Coronary artery (tissue), 2 donors: ENCODE data around the gene KCNAB2.

Experiments
- DNase-seq: peaks from one replicate; pipeline ENCODE4 v3.0.0-alpha.2; 2017; ENCODE audit warnings: low spot score
- H3K27ac ChIP-seq, 2 donors: fragments of 200-600 bp; sonication (generic); one replicate each; pipeline ENCODE4 v1.5.1; 2016 to 2019
- H3K4me3 ChIP-seq: fragments of 200-600 bp; sonication (generic); 2 replicates; pipeline ENCODE4 v1.5.1; 2016; ENCODE audit warnings: mild to moderate bottlenecking, moderate library complexity
- TF ChIP-seq, protein P1 (sequence below): fragments of 200-600 bp; sonication (generic); IDR thresholded peaks from one replicate; pipeline ENCODE4 v1.5.1; 2019; ENCODE audit warnings: antibody characterized with exemption

KCNAB2 gene

GRCh38 chr1:6141592-6141991 is 95.9 kb downstream of the KCNAB2 start:
- Histone ChIP-seq H3K4me3 (no peak overlapping the region), H3K27ac (no peak overlapping the region)
- TF ChIP-seq, protein P1, sequence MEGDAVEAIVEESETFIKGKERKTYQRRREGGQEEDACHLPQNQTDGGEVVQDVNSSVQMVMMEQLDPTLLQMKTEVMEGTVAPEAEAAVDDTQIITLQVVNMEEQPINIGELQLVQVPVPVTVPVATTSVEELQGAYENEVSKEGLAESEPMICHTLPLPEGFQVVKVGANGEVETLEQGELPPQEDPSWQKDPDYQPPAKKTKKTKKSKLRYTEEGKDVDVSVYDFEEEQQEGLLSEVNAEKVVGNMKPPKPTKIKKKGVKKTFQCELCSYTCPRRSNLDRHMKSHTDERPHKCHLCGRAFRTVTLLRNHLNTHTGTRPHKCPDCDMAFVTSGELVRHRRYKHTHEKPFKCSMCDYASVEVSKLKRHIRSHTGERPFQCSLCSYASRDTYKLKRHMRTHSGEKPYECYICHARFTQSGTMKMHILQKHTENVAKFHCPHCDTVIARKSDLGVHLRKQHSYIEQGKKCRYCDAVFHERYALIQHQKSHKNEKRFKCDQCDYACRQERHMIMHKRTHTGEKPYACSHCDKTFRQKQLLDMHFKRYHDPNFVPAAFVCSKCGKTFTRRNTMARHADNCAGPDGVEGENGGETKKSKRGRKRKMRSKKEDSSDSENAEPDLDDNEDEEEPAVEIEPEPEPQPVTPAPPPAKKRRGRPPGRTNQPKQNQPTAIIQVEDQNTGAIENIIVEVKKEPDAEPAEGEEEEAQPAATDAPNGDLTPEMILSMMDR, result no peak
- DNase-seq, result no peak

DNA sequence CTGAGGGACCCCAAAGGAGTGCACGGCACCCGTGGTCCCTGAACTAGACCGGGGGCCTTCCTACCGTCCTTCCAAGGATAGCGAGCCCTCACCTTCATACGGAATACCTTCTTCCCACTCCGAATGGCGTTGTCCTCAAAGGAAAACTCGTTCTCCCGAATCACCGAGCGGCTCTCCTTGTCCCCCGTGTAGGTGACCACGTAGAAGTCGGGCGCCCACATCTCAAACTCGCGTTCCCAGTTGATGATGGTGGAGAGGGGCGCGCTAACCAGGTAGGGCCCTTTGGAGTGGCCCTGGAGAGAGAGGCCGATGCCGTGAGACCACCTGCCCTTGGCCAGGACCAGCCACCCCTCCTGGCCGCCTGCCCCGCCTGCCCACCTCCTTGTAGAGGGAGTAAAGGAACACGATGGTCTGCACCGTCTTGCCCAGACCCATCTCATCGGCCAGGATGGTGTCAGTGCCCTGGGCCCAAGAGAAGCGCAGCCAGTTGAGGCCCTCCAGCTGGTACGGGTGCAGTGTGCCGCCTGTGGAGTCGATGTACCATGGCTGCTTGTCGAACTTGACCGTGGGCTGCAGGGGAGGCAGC is 96.4 kb downstream of the KCNAB2 start:
- Histone ChIP-seq H3K27ac (no peak overlapping the region), H3K4me3 (no peak overlapping the region)
- no peak for DNase-seq
- TF ChIP-seq, protein P1, result no peak

- no peak overlapping the region for H3K4me3 ChIP-seq
- no peak overlapping the region for H3K27ac ChIP-seq
- TF ChIP-seq, protein P1, result no peak
- DNase-seq, result no peak
Observed at GRCh38 chr1:6142734-6143133, 97.0 kb downstream of the KCNAB2 start.

GRCh38 chr1:6143395-6143794 is 97.7 kb downstream of the KCNAB2 start:
- no peak overlapping the region for H3K4me3 ChIP-seq
- TF ChIP-seq, protein P1, result no peak
- no peak for DNase-seq
- H3K27ac ChIP-seq, result no peak overlapping the region

DNA sequence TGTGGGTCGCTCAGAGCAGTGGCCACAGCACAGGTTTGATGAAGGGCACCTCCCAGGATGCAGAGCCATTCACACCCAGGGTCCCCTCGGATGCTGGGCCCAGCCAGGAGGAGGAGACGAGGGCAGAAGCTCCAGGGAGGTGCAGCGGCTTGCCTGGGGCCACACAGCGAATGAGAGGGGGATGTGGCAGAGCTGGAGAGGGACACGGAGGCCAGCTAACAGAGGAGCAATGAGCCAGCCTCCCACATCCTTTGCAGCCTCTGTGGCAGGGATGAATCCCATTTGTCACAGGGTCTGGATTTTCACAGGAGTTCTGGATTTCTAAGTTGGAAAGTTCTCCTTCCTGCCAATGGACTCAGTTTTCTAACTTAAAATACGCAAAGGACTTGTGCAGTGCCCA is 98.5 kb downstream of the KCNAB2 start:
- DNase-seq, result no peak
- H3K4me3 ChIP-seq, result no peak overlapping the region
- TF ChIP-seq, protein P1, result no peak
- H3K27ac ChIP-seq, result no peak overlapping the region

- TF ChIP-seq, protein P1, result no peak
- no peak for DNase-seq
- Histone ChIP-seq H3K27ac (no peak overlapping the region), H3K4me3 (no peak overlapping the region)
Observed at GRCh38 chr1:6144647-6145395, 99.1 kb downstream of the KCNAB2 start.

DNA sequence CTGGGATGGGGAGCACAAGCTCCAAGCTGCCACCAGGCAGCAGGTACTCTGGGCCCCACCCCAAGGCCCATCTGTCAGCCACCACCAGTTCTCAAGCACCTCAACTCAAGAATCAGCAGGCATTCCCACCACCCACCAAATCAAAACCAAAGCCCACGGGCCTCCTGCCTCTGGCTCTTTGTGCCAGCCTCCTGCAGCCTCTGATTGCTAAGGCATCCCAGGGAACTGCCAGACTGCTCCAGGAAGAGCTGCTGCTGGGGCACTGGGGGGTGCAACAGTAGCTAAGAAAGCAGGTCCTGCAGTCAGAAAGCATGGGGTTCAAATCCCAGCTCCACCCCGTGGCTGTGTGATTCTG is 99.7 kb downstream of the KCNAB2 start:
- H3K4me3 ChIP-seq, result no peak overlapping the region
- TF ChIP-seq, protein P1, result no peak
- DNase-seq, result no peak
- H3K27ac ChIP-seq, result no peak overlapping the region
